Liver (tissue), 3 donors: ENCODE results near the gene CGNL1.

Source experiments
- ATF3 ChIP-seq: IDR thresholded peaks from 2 replicates; pipeline ENCODE4 v1.6.1; 2016; ENCODE audit warnings: antibody characterized with exemption
- CTCF ChIP-seq: fragments of 150-350 bp; IDR thresholded peaks from 2 replicates; pipeline ENCODE4 v1.5.1; 2017; ENCODE audit warnings: improper control_type of control experiment, low read depth, low read length; ENCODE audit not compliant: missing input control
- HNF4A ChIP-seq, 2 donors: conservative IDR thresholded peaks; 2 replicates each; pipeline ENCODE4 v1.6.1; 2016; ENCODE audit warnings: antibody characterized with exemption in 2 of 2, mild to moderate bottlenecking in 2 of 2
- HNF4G ChIP-seq: IDR thresholded peaks from 2 replicates; pipeline ENCODE4 v1.6.1; 2016; ENCODE audit warnings: antibody characterized with exemption
- JUND ChIP-seq, 2 donors: IDR thresholded peaks; 2 replicates each; pipeline ENCODE4 v1.6.1; 2016; ENCODE audit warnings: antibody characterized with exemption in 2 of 2
- MAX ChIP-seq: IDR thresholded peaks from 2 replicates; pipeline ENCODE4 v1.6.1; 2016; ENCODE audit warnings: antibody characterized with exemption
- YY1 ChIP-seq: IDR thresholded peaks from 2 replicates; pipeline ENCODE4 v1.6.1; 2016; ENCODE audit warnings: antibody characterized with exemption, mild to moderate bottlenecking
- donor health status: healthy.
- donor health status: healthy.

GRCh38 chr15:57385923-57386390 lies 9.7 kb downstream of the CGNL1 start:
- no peak for TF ChIP-seq MAX
- TF ChIP-seq CTCF, result no peak
- TF ChIP-seq ATF3, result no peak
- no peak for TF ChIP-seq YY1
- TF ChIP-seq HNF4A (conservative IDR thresholded peaks at IDR 0.05), result no peak
- no peak for TF ChIP-seq HNF4G
- TF ChIP-seq JUND (IDR thresholded peaks at IDR 0.05), result no peak
